Kidney (tissue), 14 donors: ENCODE data around the gene LEAP2. TPM values are rescaled to one million over a fixed set of nuclear protein-coding genes. Genes with fewer than 3 reads are reported as not detected.

Source experiments
- DNase-seq, 5 donors: peaks; one replicate each; pipeline ENCODE4 v3.0.0-alpha.2; 2013 to 2020
- FAIRE-seq: peaks from 2 replicates; lab custom pipeline; 2012; peaks lifted over from hg19 to GRCh38; lab: Jason Lieb, UNC
- H3K27ac ChIP-seq, 2 donors: one replicate each; pipeline ENCODE4 v1.7.0; 2013; ENCODE audit warnings: low read depth in 2 of 2, low read length in 2 of 2, inconsistent platforms in 1 of 2
- H3K27me3 ChIP-seq: one replicate; pipeline ENCODE4 v1.7.1; 2013; ENCODE audit warnings: low read length, inconsistent platforms; ENCODE audit not compliant: control insufficient read depth, insufficient read depth
- H3K36me3 ChIP-seq, 3 donors: one replicate each; pipeline versions ENCODE4 v1.7.0 to v1.7.1; 2013; ENCODE audit warnings: low read length in 3 of 3, control low read depth in 1 of 3, inconsistent platforms in 1 of 3; ENCODE audit not compliant: insufficient read depth in 3 of 3, control insufficient read depth in 2 of 3
- H3K4me1 ChIP-seq, 3 donors: one replicate each; pipeline versions ENCODE4 v1.7.0 to v1.7.1; 2013; ENCODE audit warnings: low read length in 3 of 3, inconsistent platforms in 1 of 3, low read depth in 1 of 3; ENCODE audit not compliant: control insufficient read depth in 2 of 3, insufficient read depth in 2 of 3
- H3K4me3 ChIP-seq, 3 donors: one replicate each; pipeline versions ENCODE4 v1.7.0 to v1.8.1; 2013; ENCODE audit warnings: low read length in 3 of 3, control low read depth in 1 of 3, inconsistent platforms in 1 of 3
- H3K9ac ChIP-seq, 3 donors: one replicate each; pipeline versions ENCODE4 v1.7.0 to v1.7.1; 2013; ENCODE audit warnings: low read length in 3 of 3, control low read depth in 1 of 3, inconsistent platforms in 1 of 3
- H3K9me3 ChIP-seq, 3 donors: one replicate each; pipeline versions ENCODE4 v1.7.0 to v1.7.1; 2013; ENCODE audit warnings: low read length in 3 of 3, control low read depth in 1 of 3, inconsistent platforms in 1 of 3; ENCODE audit not compliant: control insufficient read depth in 2 of 3, insufficient read depth in 1 of 3
- CTCF ChIP-seq: IDR thresholded peaks from 3 replicates; pipeline ENCODE4 v1.5.1; 2012; ENCODE audit warnings: mild to moderate bottlenecking, moderate library complexity, borderline replicate concordance; ENCODE audit not compliant: insufficient read depth; ENCODE audit errors: extremely low read depth
- intact Hi-C: fragments of 100-400 bp; cut with DNase I; formaldehyde crosslinking; loops from one replicate; pipeline ENCODE4 v1.11.1; 2022
- polyA plus RNA-seq: library from polyadenylated mRNA; stranded (reverse); fragments of 350-450 nt; fragmentation: Illumina TruSeq; extraction: RNeasy Lipid Tissue Mini Kit (QIAGEN cat#74804); gene quantifications from one replicate; pipeline ENCODE4 v1.2.3, GENCODE V29; 2014; ENCODE audit warnings: low read depth, low replicate concordance; ENCODE audit not compliant: insufficient read depth
- total RNA-seq: library from RNA; stranded (reverse); fragmentation: NEBNext Ultra II Directional; extraction: Animal tissue kit (Norgen Biotek cat#: 25700); gene quantifications from one replicate; pipeline ENCODE4 v1.2.1, GENCODE V29; 2021
- donor health status: control.
- donor health status: control.
- donor health status: control.
- donor health status: control.
- donor health status: control.
- donor health status: DM: yes; HTN: yes; CAD: no.
- donor health status: Normal renal cell carcinoma (clear cell type).

LEAP2 gene
- total and polyA plus RNA-seq, 2 donors from 2014 or later, result 1.5 to 6.9 TPM

GRCh38 chr5:132865668-132866341 lies 7.7 kb upstream of the LEAP2 start:
- no peak for DNase-seq
- TF ChIP-seq CTCF, result no peak
- H3K9me3 ChIP-seq, result no peaks in the 10 kb centered on the region
- H3K4me3 ChIP-seq, result peak overlapping the region; percentile 50 to 90 (median 88)
- no peak for FAIRE-seq
- intact Hi-C loops, result no loop called here
- H3K9ac ChIP-seq, result peak overlapping the region; percentile 26 to 95 (median 65)
- peak overlapping the region; percentile 89 to 94 for H3K27ac ChIP-seq
- H3K36me3 ChIP-seq, result peaks cover 0 to 17% (median 13%) of the 10 kb centered on the region in 3 donors
- H3K4me1 ChIP-seq, result peaks cover 0 to 15% (median 10%) of the 10 kb centered on the region in 3 donors
- no peaks in the 10 kb centered on the region for H3K27me3 ChIP-seq

- TF ChIP-seq CTCF, result no peak
- H3K9ac ChIP-seq, result peak within 1 kb of the TSS; percentile 65 to 95 (median 72)
- intact Hi-C loops, result no loop called here
- FAIRE-seq, result peak; percentile 95
- H3K4me3 ChIP-seq, result peak within 1 kb of the TSS; percentile 88 to 93 (median 90)
- no peaks in the 10 kb centered on the region for H3K27me3 ChIP-seq
- H3K4me1 ChIP-seq, result peaks cover 0 to 15% (median 10%) of the 10 kb centered on the region in 3 donors
- H3K36me3 ChIP-seq, result peaks cover 0 to 20% (median 13%) of the 10 kb centered on the region in 3 donors
- H3K9me3 ChIP-seq, result no peaks in the 10 kb centered on the region
- peak; percentile 98 to 100 (median 99) for DNase-seq
- H3K27ac ChIP-seq, result peak within 1 kb of the TSS; percentile 89 to 94
These were observed 7.0 kb upstream of the LEAP2 start, which contains the start of the genes GDF9 and UQCRQ for GRCh38 chr5:132866342-132867045. GDF9 (minus strand) TSS chr5:132866469; CDS start chr5:132864533, 1,936 bp downstream. UQCRQ (plus strand) TSS chr5:132866642; CDS start chr5:132866882, 240 bp downstream.

- intact Hi-C loops, result no loop called here
- Histone ChIP-seq H3K4me1 (peaks cover 0 to 20% (median 10%) of the 10 kb centered on the region in 3 donors), H3K9me3 (no peaks in the 10 kb centered on the region), H3K4me3 (peak overlapping the region; percentile 88 to 93 (median 90)), H3K36me3 (peaks cover 3 to 25% (median 17%) of the 10 kb centered on the region in 3 donors), H3K9ac (peak overlapping the region; percentile 65 to 95 (median 72)), H3K27me3 (no peaks in the 10 kb centered on the region), H3K27ac (peak overlapping the region; percentile 89 to 94)
- no peak for FAIRE-seq
- no peak for TF ChIP-seq CTCF
- no peak for DNase-seq
These were observed 6.4 kb upstream of the LEAP2 start for GRCh38 chr5:132867046-132867451.
